ENCODE data around the gene ERCC6L. TPM values are rescaled to one million over a fixed set of nuclear protein-coding genes. Genes with fewer than 3 reads are reported as not detected.

Gene ERCC6L
- total RNA-seq, 2 donors from 2014 or later, result not detected

GRCh38 chrX:72271091-72271788, 32.4 kb upstream of the ERCC6L start:
- DNase-seq (no peak), ATAC-seq (no peak)
- 43 to 47% methylated on average over 1 to 3 of the region's 3 CpGs for WGBS, 2 donors
- Histone ChIP-seq H3K36me3 (replicated peaks in 1 of 2; ENCODE audit: insufficient read depth in 1 of 2, low read depth in 2 of 2) (peaks cover 0 to 10% of the 10 kb centered on the region in 2 donors), H3K27me3 (no peaks in the 10 kb centered on the region), H3K27ac (no peak overlapping the region), H3K4me3 (no peak overlapping the region), H3K4me1 (peaks cover 17% of the 10 kb centered on the region), H3K9me3 (no peaks in the 10 kb centered on the region)
- intact Hi-C loops (cut with DNase I), result no loop called here
- TF ChIP-seq CTCF (IDR thresholded peaks at IDR 0.05), result no peak
- no peak for TF ChIP-seq POLR2A (IDR thresholded peaks at IDR 0.05)

DNA sequence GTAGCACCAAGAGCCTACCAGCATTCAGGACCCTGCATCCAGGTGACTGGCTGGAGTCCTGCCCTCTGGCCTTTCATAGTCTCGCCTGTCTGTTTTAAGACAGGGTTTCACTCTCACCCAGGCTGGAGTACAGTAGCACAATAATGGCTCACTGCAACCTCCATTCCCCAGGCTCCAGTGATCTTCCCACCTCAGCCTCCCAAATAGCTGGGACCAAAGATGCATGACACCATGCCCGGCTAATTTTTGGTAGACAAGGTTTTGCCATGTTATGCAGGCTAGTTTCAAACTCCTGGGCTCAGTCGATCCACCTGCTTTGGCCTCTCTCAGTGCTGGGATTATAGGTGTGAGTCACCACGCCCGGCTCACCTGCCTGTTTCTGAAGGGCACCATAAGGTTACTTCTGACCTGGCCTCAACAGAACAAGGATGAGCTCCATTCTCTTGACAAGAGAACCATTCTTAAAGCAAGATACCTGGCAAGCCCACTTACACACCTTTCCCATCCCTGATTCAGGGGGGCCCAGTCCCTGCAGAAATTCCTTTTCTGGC, 31.6 kb upstream of the ERCC6L start:
- Histone ChIP-seq H3K4me3 (no peak overlapping the region), H3K27me3 (no peaks in the 10 kb centered on the region), H3K9me3 (no peaks in the 10 kb centered on the region), H3K27ac (no peak overlapping the region), H3K36me3 (replicated peaks in 1 of 2; ENCODE audit: insufficient read depth in 1 of 2, low read depth in 2 of 2) (peaks cover 0 to 10% of the 10 kb centered on the region in 2 donors), H3K4me1 (peaks cover 11% of the 10 kb centered on the region)
- intact Hi-C loops (cut with DNase I), result no loop called here
- TF ChIP-seq CTCF (IDR thresholded peaks at IDR 0.05) (no peak), POLR2A (IDR thresholded peaks at IDR 0.05) (no peak)
- no peak for DNase-seq
- ATAC-seq, result no peak
- WGBS, 2 donors, result 92% methylated on average over 2 of the region's 5 CpGs; no CpG with 5 or more reads in 1 of the 2 donors

GRCh38 chrX:72269671-72270251, 30.9 kb upstream of the ERCC6L start:
- no peak for TF ChIP-seq CTCF (IDR thresholded peaks at IDR 0.05)
- TF ChIP-seq POLR2A (IDR thresholded peaks at IDR 0.05), result no peak
- Histone ChIP-seq H3K27me3 (no peaks in the 10 kb centered on the region), H3K36me3 (replicated peaks in 1 of 2; ENCODE audit: insufficient read depth in 1 of 2, low read depth in 2 of 2) (peaks cover 0 to 10% of the 10 kb centered on the region in 2 donors), H3K4me1 (peaks cover 7% of the 10 kb centered on the region), H3K9me3 (no peaks in the 10 kb centered on the region), H3K27ac (no peak overlapping the region), H3K4me3 (no peak overlapping the region)
- DNase-seq (no peak), ATAC-seq (no peak)
- 78 to 79% methylated on average over 2 to 3 of the region's 3 CpGs for WGBS, 2 donors
- intact Hi-C loops (cut with DNase I), result no loop called here

DNA sequence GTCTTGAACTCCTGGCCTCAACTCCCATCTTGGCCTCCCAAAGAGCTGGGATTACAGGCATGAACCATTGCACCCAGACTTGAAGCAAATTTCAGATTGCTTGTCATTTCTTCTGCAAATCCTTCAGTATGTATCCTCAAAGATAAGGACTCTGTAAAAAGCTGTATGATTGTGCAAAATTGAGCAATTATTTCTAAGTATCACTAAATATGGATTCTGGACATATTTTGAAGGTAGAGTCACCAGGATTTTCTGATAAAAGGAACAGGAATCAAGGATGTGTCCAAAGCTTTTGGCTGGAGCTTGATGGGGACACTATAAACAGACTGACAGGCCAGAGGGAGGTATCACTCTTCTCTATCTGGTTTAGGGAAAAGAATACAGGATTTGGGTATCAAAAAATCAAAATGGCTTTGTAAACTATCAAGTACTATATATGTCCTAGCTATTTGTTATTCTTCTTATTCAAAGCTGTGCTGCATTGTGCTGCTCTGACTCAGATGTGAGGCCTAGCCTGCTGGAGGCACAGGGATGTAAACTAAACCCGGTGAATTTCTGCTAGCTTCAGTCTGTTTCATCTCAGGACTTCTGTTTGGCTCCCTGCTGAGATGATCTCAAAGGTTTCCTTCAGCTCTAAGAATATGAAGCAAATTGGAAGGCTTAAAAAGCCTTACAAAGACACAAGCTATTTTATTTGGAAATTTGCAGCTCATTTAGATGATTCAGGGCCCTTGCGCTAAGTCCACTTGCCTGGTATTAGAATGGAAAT, 30.0 kb upstream of the ERCC6L start:
- intact Hi-C loops (cut with DNase I), result no loop called here
- WGBS, 2 donors, result 85 to 100% methylated on average over 2 of the region's 2 CpGs

More for the DNA sequence above, 30.0 kb upstream of the ERCC6L start:
- no peak overlapping the region for H3K27ac ChIP-seq
- H3K4me3 ChIP-seq, result no peak overlapping the region
- peaks cover 0 to 9% of the 10 kb centered on the region in 2 donors for H3K36me3 ChIP-seq (replicated peaks in 1 of 2; ENCODE audit: insufficient read depth in 1 of 2, low read depth in 2 of 2)
- no peak for DNase-seq
- TF ChIP-seq POLR2A (IDR thresholded peaks at IDR 0.05), result no peak
- no peak for TF ChIP-seq CTCF (IDR thresholded peaks at IDR 0.05)
- ATAC-seq, result no peak
- H3K4me1 ChIP-seq, result no peaks in the 10 kb centered on the region
- no peaks in the 10 kb centered on the region for H3K27me3 ChIP-seq
- no peaks in the 10 kb centered on the region for H3K9me3 ChIP-seq
